IMR-90 (cell line): ENCODE measurements around the gene ZBTB44. TPM values are rescaled to one million over a fixed set of nuclear protein-coding genes. Genes with fewer than 3 reads are reported as not detected.

Source experiments
- ATAC-seq: fragments of 200-7000 bp; cut with Tn5 transposase; 2 replicates; pipeline ENCODE4 v1.9.1; 2020; ENCODE audit warnings: low read depth, mild to moderate bottlenecking, moderate library complexity
- BruUV-seq: library from RNA; stranded (reverse); fragments of 400-500 nt; replicated peaks from 2 replicates; lab custom pipeline; 2021; lab: Mats Ljungman, UMichigan
- CTCF ChIA-PET: fragments of 300-600 bp; formaldehyde crosslinking; extraction: SDS; loops from one replicate; lab custom pipeline; 2021; ENCODE audit warnings: antibody characterized with exemption; lab: Yijun Ruan, JAX
- POLR2A ChIA-PET: fragments of 300-600 bp; sonication (Branson Sonifier 250); formaldehyde crosslinking; loops from one replicate; lab custom pipeline; 2022; ENCODE audit warnings: antibody characterized with exemption; ENCODE audit not compliant: unreplicated experiment; lab: Charles Lee
- DNase-seq: peaks from one replicate; pipeline ENCODE4 v3.0.0; 2013
- H2AFZ ChIP-seq: replicated peaks from 2 replicates; pipeline ENCODE3; 2013; ENCODE audit warnings: low read length, mild to moderate bottlenecking; ENCODE audit not compliant: poor library complexity
- H2AK5ac ChIP-seq: 2 replicates; pipeline ENCODE4 v1.6.1; 2013; ENCODE audit warnings: low read depth, low read length, inconsistent platforms
- H2AK9ac ChIP-seq: replicated peaks from 2 replicates; pipeline ENCODE3; 2013; ENCODE audit warnings: mild to moderate bottlenecking, low read depth, low read length, moderate library complexity; ENCODE audit not compliant: poor library complexity
- H2BK120ac ChIP-seq: 2 replicates; pipeline ENCODE4 v1.6.1; 2013; ENCODE audit warnings: low read depth, low read length, inconsistent platforms
- H2BK15ac ChIP-seq: 3 replicates; pipeline ENCODE4 v1.6.1; 2013; ENCODE audit warnings: low read depth, low read length, inconsistent platforms
- H2BK20ac ChIP-seq: 2 replicates; pipeline ENCODE4 v1.6.1; 2013; ENCODE audit warnings: low read depth, mild to moderate bottlenecking, inconsistent platforms, low read length, moderate library complexity
- H2BK5ac ChIP-seq: 2 replicates; pipeline ENCODE4 v1.6.1; 2013; ENCODE audit warnings: mild to moderate bottlenecking, low read depth, low read length, inconsistent platforms; ENCODE audit not compliant: poor library complexity, severe bottlenecking
- H3K14ac ChIP-seq: replicated peaks from 2 replicates; pipeline ENCODE4 v1.6.1; 2013; ENCODE audit warnings: low read depth, low read length, inconsistent platforms
- H3K18ac ChIP-seq: 2 replicates; pipeline ENCODE4 v1.6.1; 2013; ENCODE audit warnings: low read depth, low read length, control low read depth
- H3K23ac ChIP-seq: 2 replicates; pipeline ENCODE4 v1.6.1; 2013; ENCODE audit warnings: low read depth, low read length, inconsistent platforms
- H3K27ac ChIP-seq: 2 replicates; pipeline ENCODE4 v1.5.1; 2013; ENCODE audit warnings: mild to moderate bottlenecking, control low read depth, low read length; ENCODE audit not compliant: insufficient read depth
- H3K27me3 ChIP-seq: 2 replicates; pipeline ENCODE4 v1.6.1; 2013; ENCODE audit warnings: low read length; ENCODE audit not compliant: control insufficient read depth, insufficient read depth
- H3K36me3 ChIP-seq: 2 replicates; pipeline ENCODE4 v1.6.1; 2013; ENCODE audit warnings: low read length, mixed read lengths; ENCODE audit not compliant: control insufficient read depth, insufficient read depth
- H3K4ac ChIP-seq: 2 replicates; pipeline ENCODE4 v1.6.1; 2013; ENCODE audit warnings: low read depth, low read length, inconsistent platforms
- H3K4me1 ChIP-seq: 2 replicates; pipeline ENCODE4 v1.6.1; 2013; ENCODE audit warnings: low read length, mixed read lengths; ENCODE audit not compliant: control insufficient read depth, insufficient read depth
- H3K4me2 ChIP-seq: 2 replicates; pipeline ENCODE4 v1.6.1; 2013; ENCODE audit warnings: low read depth, mild to moderate bottlenecking, control low read depth, low read length, moderate library complexity
- H3K4me3 ChIP-seq: 2 replicates; pipeline ENCODE4 v1.5.1; 2013; ENCODE audit warnings: low read depth, mild to moderate bottlenecking, control low read depth, low read length, moderate library complexity; ENCODE audit not compliant: insufficient read depth
- H3K56ac ChIP-seq: 2 replicates; pipeline ENCODE4 v1.6.1; 2013; ENCODE audit warnings: low read length, inconsistent platforms; ENCODE audit not compliant: insufficient read depth; ENCODE audit errors: extremely low read depth
- H3K79me1 ChIP-seq, 2 experiments: 2 replicates each; pipeline ENCODE4 v1.6.1; 2013; ENCODE audit warnings: low read length in 2 of 2, inconsistent platforms in 1 of 2, low read depth in 1 of 2
- H3K9ac ChIP-seq: 2 replicates; pipeline ENCODE4 v1.6.1; 2013; ENCODE audit warnings: low read depth, low read length, control low read depth
- H3K9me1 ChIP-seq: 2 replicates; pipeline ENCODE4 v1.6.1; 2013; ENCODE audit warnings: low read length, inconsistent platforms; ENCODE audit not compliant: insufficient read depth
- H3K9me3 ChIP-seq: 2 replicates; pipeline ENCODE4 v1.6.1; 2013; ENCODE audit warnings: low read length; ENCODE audit not compliant: control insufficient read depth, insufficient read depth
- H4K20me1 ChIP-seq: 2 replicates; pipeline ENCODE4 v1.6.1; 2013; ENCODE audit warnings: low read length, inconsistent platforms; ENCODE audit not compliant: insufficient read depth
- H4K5ac ChIP-seq: 2 replicates; pipeline ENCODE4 v1.6.1; 2013; ENCODE audit warnings: mild to moderate bottlenecking, low read depth, low read length, control low read depth
- H4K8ac ChIP-seq, 2 experiments: 2 replicates each; pipeline ENCODE4 v1.6.1; 2013; ENCODE audit warnings: low read depth in 2 of 2, low read length in 2 of 2, control low read depth in 1 of 2, inconsistent platforms in 1 of 2
- H4K91ac ChIP-seq: 2 replicates; pipeline ENCODE4 v1.6.1; 2013; ENCODE audit warnings: low read depth, low read length, inconsistent platforms; ENCODE audit not compliant: insufficient read depth
- MAZ ChIP-seq: IDR thresholded peaks from 2 replicates; pipeline ENCODE4 v1.6.1; 2012; ENCODE audit warnings: low read depth, mild to moderate bottlenecking, low read length, improper control_type of control experiment, moderate library complexity, borderline replicate concordance
- NFE2L2 ChIP-seq: fragments of 150-350 bp; IDR thresholded peaks from 2 replicates; pipeline ENCODE4 v1.6.1; 2016; ENCODE audit warnings: low read depth, mild to moderate bottlenecking, low read length
- SMC3 ChIP-seq: fragments of 150-350 bp; IDR thresholded peaks from 2 replicates; pipeline ENCODE4 v1.6.1; 2016; ENCODE audit warnings: low read depth, mild to moderate bottlenecking, antibody characterized with exemption, low read length, moderate library complexity
- WGBS, 2 experiments: methylation state at CpG; one replicate each; pipeline versions ENCODE4 v1.1.5 to v1.1.7; 2013; ENCODE audit warnings: missing lambda C conversion rate in 2 of 2; ENCODE audit not compliant: insufficient read length in 1 of 2; ENCODE audit errors: extremely low coverage in 2 of 2; 5-methylcytosine and 5-hydroxymethylcytosine counted together
- dilution Hi-C: fragments of 300-500 bp; cut with HindIII; formaldehyde crosslinking; loops from one replicate; pipeline ENCODE4 v1.14.3; 2018; ENCODE audit warnings: low sequenced_read_pairs; ENCODE audit not compliant: unreplicated experiment
- in situ Hi-C: fragments of 300-500 bp; cut with MboI; formaldehyde crosslinking; loops from 3 replicates; pipeline ENCODE4 v1.14.3; 2019; ENCODE audit warnings: low sequenced_read_pairs, inconsistent platforms, mixed read lengths
- intact Hi-C: fragments of 100-400 bp; cut with micrococcal nuclease; formaldehyde crosslinking; loops from 2 replicates; pipeline ENCODE4 v1.10.0; 2022
- polyA plus RNA-seq, 3 experiments: library from polyadenylated mRNA; depleted of rRNA; stranded (reverse); fragments of >200 nt; gene quantifications; 2 replicates each; pipeline ENCODE4 v1.2.3, GENCODE V29; 2012; ENCODE audit warnings: low replicate concordance in 1 of 3
- total RNA-seq: library from RNA; depleted of rRNA; stranded (reverse); fragments of >200 nt; gene quantifications from 2 replicates; pipeline ENCODE4 v1.2.3, GENCODE V29; 2012

Gene ZBTB44
- total and polyA plus RNA-seq, 2 of the 4 experiments (the other 2 are of a cell fraction) = 6.9 to 23.3 TPM

DNA sequence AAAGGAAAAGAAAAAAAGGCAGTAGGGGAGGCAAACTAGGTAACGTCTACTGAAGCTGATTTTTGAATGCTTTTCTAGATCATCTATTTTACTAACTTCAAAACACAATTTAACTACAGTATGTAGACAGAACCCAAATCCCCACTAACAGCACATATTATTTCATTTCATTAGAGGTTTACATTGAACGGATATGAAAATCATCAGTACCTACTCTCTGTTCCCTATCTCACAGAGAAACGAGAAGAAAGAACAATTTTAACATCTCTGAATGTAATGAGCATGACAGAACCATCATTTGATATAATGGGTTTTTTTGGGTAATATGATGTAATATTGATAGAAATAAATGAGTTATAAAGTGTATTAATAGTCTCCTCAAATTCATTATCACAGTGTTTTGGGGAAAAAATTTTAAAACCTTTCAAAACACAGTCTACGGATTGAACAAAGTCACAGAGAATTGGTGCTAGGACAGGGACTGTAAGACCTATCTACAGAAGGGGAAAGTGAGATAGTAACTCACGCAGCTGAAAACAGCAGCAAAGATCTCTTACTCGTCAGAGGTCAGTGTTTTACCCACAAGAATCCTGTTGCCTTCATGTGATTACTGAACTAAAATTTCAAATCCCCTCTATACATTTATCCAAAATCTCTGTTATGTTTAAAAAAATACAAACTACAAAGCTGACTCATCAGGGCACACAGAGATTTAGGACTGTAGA is 77.3 kb downstream of the ZBTB44 start:
- Histone ChIP-seq H3K56ac (no peak overlapping the region), H4K91ac (no peak overlapping the region), H2BK15ac (no peak overlapping the region), H2AK9ac (no peak overlapping the region), H2AFZ (no peak overlapping the region), H2BK5ac (no peak overlapping the region), H3K14ac (no peak overlapping the region), H4K20me1 (no peaks in the 10 kb centered on the region), H3K9ac (no peak overlapping the region), H3K79me1 (0 out of 4 replicates have a peak, but pooled peaks cover 0 to 5% of the 10 kb centered on the region in 2 experiments), H3K4me2 (no peak overlapping the region), H4K8ac (no peak overlapping the region), H2AK5ac (no peak overlapping the region), H3K18ac (no peak overlapping the region), H3K27me3 (no peaks in the 10 kb centered on the region), H3K36me3 (peaks cover 9% of the 10 kb centered on the region), H3K4me3 (no peak overlapping the region), H4K5ac (no peak overlapping the region), H2BK120ac (no peak overlapping the region), H3K4me1 (no peaks in the 10 kb centered on the region; the same call in 1 of the 2 replicates), H3K9me3 (no peaks in the 10 kb centered on the region), H2BK20ac (no peak overlapping the region), H3K27ac (no peak overlapping the region), H3K4ac (no peak overlapping the region), H3K23ac (no peak overlapping the region), H3K9me1 (no peaks in the 10 kb centered on the region)
- POLR2A ChIA-PET = no interaction called here
- no TSS peak for BruUV-seq
- dilution Hi-C loops (no loop called here), in situ Hi-C loops (no loop called here), intact Hi-C loops (no loop called here)
- CTCF ChIA-PET = no interaction called here
- ATAC-seq (peak; percentile 24; the same call in 1 of the 2 replicates), DNase-seq (peak; percentile 14)
- no peak for TF ChIP-seq MAZ
- TF ChIP-seq NFE2L2 = no peak
- no peak for TF ChIP-seq SMC3
- no CpG with 5 or more reads among the region's 6 CpGs for WGBS, 2 experiments
